Measurements from ENCODE around the gene OR2W3.

OR2W3 gene

GRCh38 chr1:247857985-247858619, 37.3 kb upstream of the OR2W3 start:
- no peak for TF ChIP-seq CTCF (IDR thresholded peaks at IDR 0.05)

- TF ChIP-seq CTCF (IDR thresholded peaks at IDR 0.05), result no peak
Observed at GRCh38 chr1:247862756-247863155, 32.6 kb upstream of the OR2W3 start.

GRCh38 chr1:247864644-247865043, 30.7 kb upstream of the OR2W3 start:
- no peak for TF ChIP-seq CTCF (IDR thresholded peaks at IDR 0.05)

- no peak for TF ChIP-seq CTCF (IDR thresholded peaks at IDR 0.05)
Observed at GRCh38 chr1:247865416-247865815, 30.0 kb upstream of the OR2W3 start.

- TF ChIP-seq CTCF (IDR thresholded peaks at IDR 0.05), result no peak
Observed at GRCh38 chr1:247883346-247883745, 12.0 kb upstream of the OR2W3 start.

GRCh38 chr1:247884797-247885413, 10.5 kb upstream of the OR2W3 start:
- TF ChIP-seq CTCF (IDR thresholded peaks at IDR 0.05), result no peak

- TF ChIP-seq CTCF (IDR thresholded peaks at IDR 0.05), result no peak
Observed at GRCh38 chr1:247895976-247896375, 589 bp downstream of the OR2W3 start.
